ENCODE data around the gene CKAP2L.

CKAP2L gene

DNA sequence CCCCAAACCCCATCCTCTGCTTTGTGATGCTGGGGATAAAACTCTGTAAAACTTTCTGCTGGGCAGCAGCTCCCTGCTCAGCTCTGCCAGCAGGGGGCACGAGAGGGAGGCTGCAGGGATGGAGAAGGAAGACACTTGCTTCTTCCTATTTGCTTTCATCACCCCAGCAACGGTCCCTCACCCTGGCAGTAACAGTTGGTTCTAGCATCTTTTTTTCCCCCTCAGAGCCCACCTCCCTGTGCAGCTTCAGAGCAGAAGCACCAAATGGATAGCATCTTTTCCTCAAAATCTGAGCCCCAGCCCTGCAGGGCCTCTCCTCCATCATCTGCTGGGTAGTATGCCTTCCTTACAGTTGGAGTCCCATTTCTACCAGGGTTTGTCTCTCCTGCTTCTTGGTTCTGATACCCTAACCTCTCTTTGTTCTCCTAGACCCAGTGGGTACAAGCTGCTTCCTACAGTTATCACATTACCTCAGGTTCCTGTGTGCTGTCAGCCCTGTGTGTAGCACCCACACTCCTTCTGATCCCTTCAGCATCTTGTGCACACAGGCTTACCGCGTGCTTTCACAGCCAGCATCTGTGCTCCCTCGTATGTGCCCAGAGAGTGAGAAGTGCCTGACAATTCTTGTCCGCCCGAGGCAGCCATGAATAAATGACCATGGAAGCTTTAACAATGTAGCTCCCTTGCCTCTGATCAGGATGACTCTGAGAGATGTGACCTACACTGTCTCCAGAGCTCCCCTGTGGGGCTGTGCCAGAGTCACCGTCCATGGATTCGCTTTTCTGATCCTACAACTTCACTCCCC is 14.5 kb downstream of the CKAP2L start:
- H3K27ac Mint-ChIP-seq (ENCODE audit: low read depth): peak overlapping the region; percentile 84
- DNase-seq (ENCODE audit: low spot score in 2 of 2) (peak; percentile 73 to 76), ATAC-seq (replicated peaks; ENCODE audit: extremely low read depth, poor library complexity, severe bottlenecking) (peak; percentile 84)
- no peaks in the 10 kb centered on the region for H3K27me3 Mint-ChIP-seq
- peaks cover 5% of the 10 kb centered on the region for H3K36me3 Mint-ChIP-seq (ENCODE audit: insufficient read depth)
- H3K9me3 Mint-ChIP-seq: no peaks in the 10 kb centered on the region
- H3K4me1 Mint-ChIP-seq: peaks cover 11% of the 10 kb centered on the region
- peak overlapping the region; percentile 60 for H3K4me3 Mint-ChIP-seq

DNA sequence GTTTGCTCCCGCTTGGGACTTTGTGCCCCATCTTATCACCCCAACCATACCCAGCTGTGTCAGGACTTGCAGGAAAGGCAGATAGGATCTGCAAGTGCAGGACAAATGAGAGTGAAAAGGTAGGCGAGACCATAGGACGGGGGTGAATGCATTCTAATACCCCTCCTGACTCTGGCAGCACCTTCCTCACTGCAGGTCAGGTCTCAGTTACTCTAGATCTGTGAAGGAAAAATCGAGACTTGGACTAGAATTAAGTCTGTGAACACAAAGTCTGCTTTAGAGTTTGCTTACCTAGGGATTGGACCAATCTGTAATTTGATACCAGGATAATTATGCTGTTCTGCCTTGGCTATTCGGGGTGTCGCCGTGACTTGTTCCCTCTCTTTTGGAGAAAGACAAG is 23.9 kb downstream of the CKAP2L start:
- H3K4me1 Mint-ChIP-seq: no peaks in the 10 kb centered on the region
- no peaks in the 10 kb centered on the region for H3K27me3 Mint-ChIP-seq
- H3K36me3 Mint-ChIP-seq (ENCODE audit: insufficient read depth): peaks cover 2% of the 10 kb centered on the region
- ATAC-seq (replicated peaks; ENCODE audit: extremely low read depth, poor library complexity, severe bottlenecking): no peak
- H3K9me3 Mint-ChIP-seq: no peaks in the 10 kb centered on the region
- no peak for DNase-seq (ENCODE audit: low spot score in 2 of 2)
- H3K27ac Mint-ChIP-seq (ENCODE audit: low read depth): no peak overlapping the region
- no peak overlapping the region for H3K4me3 Mint-ChIP-seq

- H3K27me3 Mint-ChIP-seq: no peaks in the 10 kb centered on the region
- no peak overlapping the region for H3K4me3 Mint-ChIP-seq
- no peaks in the 10 kb centered on the region for H3K9me3 Mint-ChIP-seq
- ATAC-seq (replicated peaks; ENCODE audit: extremely low read depth, poor library complexity, severe bottlenecking) (no peak), DNase-seq (ENCODE audit: low spot score in 2 of 2) (no peak)
- no peak overlapping the region for H3K27ac Mint-ChIP-seq (ENCODE audit: low read depth)
- no peaks in the 10 kb centered on the region for H3K4me1 Mint-ChIP-seq
- H3K36me3 Mint-ChIP-seq (ENCODE audit: insufficient read depth): peaks cover 2% of the 10 kb centered on the region
Observed at GRCh38 chr2:112737542-112738232, 26.7 kb downstream of the CKAP2L start.

GRCh38 chr2:112733871-112734270 is 30.5 kb downstream of the CKAP2L start:
- no peak for ATAC-seq (replicated peaks; ENCODE audit: extremely low read depth, poor library complexity, severe bottlenecking)
- Mint-ChIP-seq H3K27me3 (no peaks in the 10 kb centered on the region), H3K9me3 (no peaks in the 10 kb centered on the region)

DNA sequence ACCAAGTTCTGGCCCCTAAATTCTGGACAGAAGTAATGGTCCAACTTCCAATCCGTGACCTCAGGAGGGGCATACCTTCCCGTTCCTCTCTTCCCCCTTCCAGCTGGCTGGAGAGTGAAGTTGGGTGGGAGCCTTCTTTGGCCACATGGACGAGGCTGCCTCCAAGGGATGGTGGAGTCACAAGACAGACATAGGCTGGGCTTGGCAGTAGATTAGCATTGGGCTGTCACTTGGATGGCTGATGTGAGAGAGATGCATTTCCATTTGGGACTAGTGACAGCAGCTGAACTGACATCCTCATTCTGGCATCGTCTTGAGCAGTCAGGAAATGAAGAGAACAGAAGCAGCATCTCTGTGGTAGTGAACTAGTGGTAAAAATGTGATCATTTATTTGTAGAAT is 31.0 kb downstream of the CKAP2L start:
- Mint-ChIP-seq H3K27me3 (no peaks in the 10 kb centered on the region), H3K27ac (ENCODE audit: low read depth) (no peak overlapping the region), H3K36me3 (ENCODE audit: insufficient read depth) (peaks cover 1% of the 10 kb centered on the region), H3K9me3 (no peaks in the 10 kb centered on the region), H3K4me1 (no peaks in the 10 kb centered on the region), H3K4me3 (no peak overlapping the region)
- no peak for DNase-seq (ENCODE audit: low spot score in 2 of 2)
- ATAC-seq (replicated peaks; ENCODE audit: extremely low read depth, poor library complexity, severe bottlenecking): no peak

More at GRCh38 chr2:112733871-112734270, 30.5 kb downstream of the CKAP2L start:
- no peak overlapping the region for H3K4me3 Mint-ChIP-seq
- H3K36me3 Mint-ChIP-seq (ENCODE audit: insufficient read depth): peaks cover 1% of the 10 kb centered on the region
- no peaks in the 10 kb centered on the region for H3K4me1 Mint-ChIP-seq
- no peak overlapping the region for H3K27ac Mint-ChIP-seq (ENCODE audit: low read depth)
- no peak for DNase-seq (ENCODE audit: low spot score in 2 of 2)

DNA sequence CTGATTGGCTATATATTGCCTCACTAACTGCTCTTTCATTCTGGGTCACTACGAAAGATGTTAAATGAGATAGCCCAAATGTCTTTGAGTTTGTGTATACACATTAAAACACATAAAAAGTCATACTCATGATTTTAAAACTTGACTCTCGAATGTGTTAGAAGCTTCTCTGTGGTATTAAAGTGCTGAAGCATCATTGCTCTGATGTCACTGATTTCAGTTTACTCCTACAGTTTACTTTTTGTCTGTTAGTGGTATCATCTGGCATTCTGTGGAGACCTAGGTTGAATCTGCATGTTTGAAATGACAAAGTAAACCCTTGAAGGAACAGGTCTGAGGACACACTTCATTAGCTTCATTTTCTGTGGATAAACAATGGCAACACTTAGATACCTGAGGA is 32.9 kb downstream of the CKAP2L start:
- H3K4me1 Mint-ChIP-seq: peaks cover 6% of the 10 kb centered on the region
- H3K9me3 Mint-ChIP-seq: no peaks in the 10 kb centered on the region
- H3K27ac Mint-ChIP-seq (ENCODE audit: low read depth): no peak overlapping the region

DNA sequence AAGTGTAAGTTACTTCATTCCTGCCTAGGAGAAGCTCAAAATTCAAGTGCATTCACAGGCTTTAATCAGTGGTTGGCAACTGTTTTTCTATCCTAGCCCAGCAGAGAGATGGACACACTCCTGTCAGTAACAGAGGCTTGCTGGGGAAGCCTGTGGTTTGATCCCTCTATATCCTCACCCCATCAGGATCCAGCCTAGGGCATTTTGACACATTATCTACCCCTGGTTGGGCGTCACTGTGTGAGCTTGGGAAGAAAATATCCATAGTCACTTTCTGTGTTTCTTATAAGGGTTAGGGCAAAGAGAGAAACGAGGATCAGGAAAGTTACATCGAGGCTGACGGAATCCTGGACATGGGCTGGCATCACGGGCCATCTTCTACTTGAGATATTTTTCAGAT is 33.6 kb downstream of the CKAP2L start:
- no peaks in the 10 kb centered on the region for H3K9me3 Mint-ChIP-seq
- no peak for ATAC-seq (replicated peaks; ENCODE audit: extremely low read depth, poor library complexity, severe bottlenecking)
- DNase-seq (ENCODE audit: low spot score in 2 of 2): no peak
- H3K4me1 Mint-ChIP-seq: peaks cover 9% of the 10 kb centered on the region
- no peak overlapping the region for H3K4me3 Mint-ChIP-seq
- H3K36me3 Mint-ChIP-seq (ENCODE audit: insufficient read depth): peaks cover 1% of the 10 kb centered on the region
- H3K27ac Mint-ChIP-seq (ENCODE audit: low read depth): no peak overlapping the region
- H3K27me3 Mint-ChIP-seq: no peaks in the 10 kb centered on the region

More for the DNA sequence above, 32.9 kb downstream of the CKAP2L start:
- peaks cover 1% of the 10 kb centered on the region for H3K36me3 Mint-ChIP-seq (ENCODE audit: insufficient read depth)
- H3K27me3 Mint-ChIP-seq: no peaks in the 10 kb centered on the region
- no peak overlapping the region for H3K4me3 Mint-ChIP-seq
- ATAC-seq (replicated peaks; ENCODE audit: extremely low read depth, poor library complexity, severe bottlenecking) (no peak), DNase-seq (ENCODE audit: low spot score in 2 of 2) (no peak)

- no peak for DNase-seq (ENCODE audit: low spot score in 2 of 2)
- H3K4me3 Mint-ChIP-seq: no peak overlapping the region
- H3K9me3 Mint-ChIP-seq: no peaks in the 10 kb centered on the region
- no peak for ATAC-seq (replicated peaks; ENCODE audit: extremely low read depth, poor library complexity, severe bottlenecking)
- H3K4me1 Mint-ChIP-seq: peaks cover 9% of the 10 kb centered on the region
- H3K36me3 Mint-ChIP-seq (ENCODE audit: insufficient read depth): peaks cover 1% of the 10 kb centered on the region
- no peak overlapping the region for H3K27ac Mint-ChIP-seq (ENCODE audit: low read depth)
- H3K27me3 Mint-ChIP-seq: no peaks in the 10 kb centered on the region
Observed at GRCh38 chr2:112730216-112730615, 34.2 kb downstream of the CKAP2L start.

- H3K36me3 Mint-ChIP-seq (ENCODE audit: insufficient read depth): peaks cover 1% of the 10 kb centered on the region
- no peaks in the 10 kb centered on the region for H3K27me3 Mint-ChIP-seq
- no peak for DNase-seq (ENCODE audit: low spot score in 2 of 2)
- H3K27ac Mint-ChIP-seq (ENCODE audit: low read depth): no peak overlapping the region
- ATAC-seq (replicated peaks; ENCODE audit: extremely low read depth, poor library complexity, severe bottlenecking): no peak
- H3K9me3 Mint-ChIP-seq: no peaks in the 10 kb centered on the region
- H3K4me1 Mint-ChIP-seq: peaks cover 9% of the 10 kb centered on the region
- no peak overlapping the region for H3K4me3 Mint-ChIP-seq
Observed at GRCh38 chr2:112728378-112729175, 35.8 kb downstream of the CKAP2L start.

DNA sequence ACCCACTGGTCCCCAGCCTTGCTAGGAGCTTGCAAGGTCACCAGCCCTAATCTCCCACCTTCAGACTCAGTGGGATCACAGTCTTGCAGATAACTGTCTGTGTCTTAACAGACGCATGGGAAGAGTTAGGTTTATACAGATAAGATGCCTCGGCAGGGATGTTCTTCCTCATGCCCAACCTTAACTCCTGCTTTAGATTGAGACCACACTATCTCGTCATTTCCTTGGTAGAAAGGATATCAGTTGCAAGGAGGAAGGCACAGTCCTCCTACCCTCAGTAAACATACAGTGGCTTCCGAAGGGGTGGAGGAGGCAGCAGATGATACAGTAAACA is 36.4 kb downstream of the CKAP2L start:
- no peak for ATAC-seq (replicated peaks; ENCODE audit: extremely low read depth, poor library complexity, severe bottlenecking)
- Mint-ChIP-seq H3K9me3 (no peaks in the 10 kb centered on the region), H3K4me3 (no peak overlapping the region), H3K4me1 (peaks cover 9% of the 10 kb centered on the region), H3K27ac (ENCODE audit: low read depth) (no peak overlapping the region), H3K36me3 (ENCODE audit: insufficient read depth) (peaks cover 1% of the 10 kb centered on the region), H3K27me3 (no peaks in the 10 kb centered on the region)
- DNase-seq (ENCODE audit: low spot score in 2 of 2): no peak

DNA sequence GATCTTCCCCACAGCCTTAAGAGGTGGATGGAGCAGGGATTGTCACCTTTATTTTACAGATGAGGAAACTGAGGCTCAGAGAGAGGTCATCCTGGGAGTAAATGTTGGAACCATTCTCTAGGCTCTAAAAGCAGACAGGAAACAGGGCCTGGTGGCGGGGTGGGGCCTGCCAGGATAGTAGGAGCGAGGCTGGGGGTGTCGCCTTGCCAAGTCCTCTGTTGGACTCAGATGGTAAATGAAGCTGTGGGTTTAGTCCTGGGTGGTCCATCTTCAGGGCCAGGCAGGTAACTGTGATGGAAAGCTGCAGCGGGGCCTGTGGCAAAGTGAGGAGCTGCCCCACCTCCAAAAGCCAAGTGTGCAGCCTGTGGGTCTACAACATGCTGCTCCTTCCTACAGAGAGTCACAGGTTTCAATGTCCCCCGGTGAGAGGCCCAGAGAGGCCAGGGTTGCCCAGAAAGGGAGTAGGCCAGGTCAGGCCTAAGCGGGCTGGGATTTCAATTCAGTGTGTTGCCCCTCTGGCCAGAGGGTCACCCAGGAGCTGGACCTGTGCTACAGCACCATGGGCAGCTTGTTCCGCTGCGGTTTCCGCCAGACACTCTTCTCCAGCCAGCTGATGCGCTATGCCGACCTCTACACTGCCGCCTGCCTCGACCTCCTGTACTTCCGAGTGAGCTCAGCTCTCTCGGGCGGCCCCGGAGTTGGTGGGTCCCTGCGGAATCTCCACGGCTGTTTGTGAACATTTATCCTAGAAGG is 37.0 kb downstream of the CKAP2L start:
- Mint-ChIP-seq H3K4me1 (peaks cover 9% of the 10 kb centered on the region), H3K27me3 (no peaks in the 10 kb centered on the region), H3K4me3 (no peak overlapping the region), H3K9me3 (no peaks in the 10 kb centered on the region), H3K27ac (ENCODE audit: low read depth) (no peak overlapping the region), H3K36me3 (ENCODE audit: insufficient read depth) (peaks cover 1% of the 10 kb centered on the region)
- DNase-seq (ENCODE audit: low spot score in 2 of 2) (no peak), ATAC-seq (replicated peaks; ENCODE audit: extremely low read depth, poor library complexity, severe bottlenecking) (no peak)

DNA sequence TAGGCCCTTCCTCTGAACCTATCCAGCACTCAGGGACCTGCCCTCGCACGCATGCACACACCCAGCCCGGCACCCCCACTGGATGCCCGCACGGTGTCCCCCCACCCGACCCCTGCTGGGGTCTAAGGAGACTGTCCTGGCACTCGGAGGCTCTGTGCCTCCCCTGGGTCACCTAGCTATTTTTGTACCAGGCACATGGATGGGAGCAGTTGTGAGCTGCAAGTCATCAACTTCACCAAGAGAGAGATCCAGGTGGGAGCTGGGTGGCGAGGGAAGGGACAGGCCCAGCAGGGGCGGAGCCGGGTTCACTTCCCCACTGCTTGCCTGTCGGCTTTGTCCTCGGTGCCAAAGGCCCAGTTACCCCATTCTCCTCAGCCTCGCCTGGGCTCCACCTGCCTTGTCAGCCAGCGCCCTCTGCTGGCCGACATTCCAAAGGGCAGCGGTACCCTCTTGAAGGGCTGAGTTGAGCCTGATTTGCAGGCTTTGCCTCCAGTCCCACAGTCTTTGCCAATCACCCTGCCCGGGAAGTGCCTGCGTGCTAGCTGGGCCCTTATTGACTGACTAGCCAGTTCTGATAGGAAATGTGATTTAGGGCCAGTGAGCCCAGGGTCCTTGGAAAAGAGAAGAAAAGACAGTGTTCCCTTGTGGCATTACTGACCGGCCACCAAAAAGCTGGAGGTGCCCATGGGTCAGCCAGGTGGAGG is 37.8 kb downstream of the CKAP2L start:
- H3K27ac Mint-ChIP-seq (ENCODE audit: low read depth): no peak overlapping the region

More for the DNA sequence above, 37.8 kb downstream of the CKAP2L start:
- Mint-ChIP-seq H3K27me3 (no peaks in the 10 kb centered on the region), H3K9me3 (no peaks in the 10 kb centered on the region), H3K4me1 (peaks cover 9% of the 10 kb centered on the region), H3K4me3 (no peak overlapping the region), H3K36me3 (ENCODE audit: insufficient read depth) (peaks cover 1% of the 10 kb centered on the region)
- ATAC-seq (replicated peaks; ENCODE audit: extremely low read depth, poor library complexity, severe bottlenecking) (peak; percentile 96), DNase-seq (ENCODE audit: low spot score in 2 of 2) (peak; percentile 76 to 79)
